ENCODE measurements around the gene TCF21. TPM values are rescaled to one million over a fixed set of nuclear protein-coding genes. Genes with fewer than 3 reads are reported as not detected.
"Not testable (repeated sequence)": the region's sequence is repeated elsewhere in the genome, so short reads cannot be mapped to it uniquely, and the experiment has no call there.

Gene TCF21
- total RNA-seq, 1 donor from 2014 or later: not detected

GRCh38 chr6:133854364-133855275 lies 34.3 kb upstream of the TCF21 start:
- POLR2A ChIA-PET: no interaction called here
- Mint-ChIP-seq H3K4me1 (peaks cover 4% of the 10 kb centered on the region), H3K36me3 (ENCODE audit: low read depth) (no peaks in the 10 kb centered on the region), H3K27me3 (peaks cover 56% of the 10 kb centered on the region), H3K9me3 (peaks cover 16% of the 10 kb centered on the region), H3K4me3 (no peak overlapping the region), H3K27ac (no peak overlapping the region)
- DNase-seq: no peak
- no peak for ATAC-seq (ENCODE audit: low read depth)
- intact Hi-C loops (cut with micrococcal nuclease): no loop called here
- TF ChIP-seq CTCF (IDR thresholded peaks at IDR 0.05): no peak
- CTCF ChIA-PET: no interaction called here

GRCh38 chr6:133855276-133855990 lies 33.5 kb upstream of the TCF21 start:
- Mint-ChIP-seq H3K27ac (no peak overlapping the region), H3K4me1 (peaks cover 4% of the 10 kb centered on the region), H3K36me3 (ENCODE audit: low read depth) (no peaks in the 10 kb centered on the region), H3K27me3 (peaks cover 50% of the 10 kb centered on the region), H3K4me3 (no peak overlapping the region), H3K9me3 (peaks cover 13% of the 10 kb centered on the region)
- intact Hi-C loops (cut with micrococcal nuclease): no loop called here
- ATAC-seq (ENCODE audit: low read depth): no peak
- POLR2A ChIA-PET: no interaction called here
- TF ChIP-seq CTCF (IDR thresholded peaks at IDR 0.05): no peak
- CTCF ChIA-PET: no interaction called here
- DNase-seq: no peak

GRCh38 chr6:133855991-133856370 lies 32.9 kb upstream of the TCF21 start:
- no peaks in the 10 kb centered on the region for H3K36me3 Mint-ChIP-seq (ENCODE audit: low read depth)
- no peak overlapping the region for H3K4me3 Mint-ChIP-seq
- CTCF ChIA-PET: no interaction called here
- ATAC-seq (ENCODE audit: low read depth) (no peak), DNase-seq (no peak)
- no peak overlapping the region for H3K27ac Mint-ChIP-seq
- H3K4me1 Mint-ChIP-seq: peaks cover 4% of the 10 kb centered on the region
- H3K9me3 Mint-ChIP-seq: peaks cover 8% of the 10 kb centered on the region
- intact Hi-C loops (cut with micrococcal nuclease): no loop called here
- no peak for TF ChIP-seq CTCF (IDR thresholded peaks at IDR 0.05)
- peaks cover 45% of the 10 kb centered on the region for H3K27me3 Mint-ChIP-seq
- POLR2A ChIA-PET: no interaction called here

- H3K9me3 Mint-ChIP-seq: peaks cover 6% of the 10 kb centered on the region
- DNase-seq: no peak
- no peak for TF ChIP-seq CTCF (IDR thresholded peaks at IDR 0.05)
- CTCF ChIA-PET: no interaction called here
- no peak overlapping the region for H3K27ac Mint-ChIP-seq
- H3K27me3 Mint-ChIP-seq: peaks cover 41% of the 10 kb centered on the region
- no peaks in the 10 kb centered on the region for H3K36me3 Mint-ChIP-seq (ENCODE audit: low read depth)
- no peak overlapping the region for H3K4me3 Mint-ChIP-seq
- peaks cover 4% of the 10 kb centered on the region for H3K4me1 Mint-ChIP-seq
- POLR2A ChIA-PET: no interaction called here
- no peak for ATAC-seq (ENCODE audit: low read depth)
- intact Hi-C loops (cut with micrococcal nuclease): no loop called here
Measured at GRCh38 chr6:133856911-133857310, 32.0 kb upstream of the TCF21 start.

- H3K27me3 Mint-ChIP-seq: peaks cover 41% of the 10 kb centered on the region
- POLR2A ChIA-PET: no interaction called here
- H3K9me3 Mint-ChIP-seq: peaks cover 14% of the 10 kb centered on the region
- no peak overlapping the region for H3K27ac Mint-ChIP-seq
- TF ChIP-seq CTCF (IDR thresholded peaks at IDR 0.05): no peak
- ATAC-seq (ENCODE audit: low read depth): no peak
- no peak for DNase-seq
- intact Hi-C loops (cut with micrococcal nuclease): no loop called here
- no peak overlapping the region for H3K4me3 Mint-ChIP-seq
- CTCF ChIA-PET: no interaction called here
- H3K36me3 Mint-ChIP-seq (ENCODE audit: low read depth): no peaks in the 10 kb centered on the region
- H3K4me1 Mint-ChIP-seq: peaks cover 4% of the 10 kb centered on the region
Measured at GRCh38 chr6:133857696-133858095, 31.2 kb upstream of the TCF21 start.

GRCh38 chr6:133861337-133861736 lies 27.6 kb upstream of the TCF21 start:
- H3K9me3 Mint-ChIP-seq: peaks cover 32% of the 10 kb centered on the region

More at GRCh38 chr6:133861337-133861736, 27.6 kb upstream of the TCF21 start:
- H3K4me3 Mint-ChIP-seq; H3K27ac Mint-ChIP-seq; POLR2A ChIA-PET; DNase-seq; H3K4me1 Mint-ChIP-seq; H3K36me3 Mint-ChIP-seq (ENCODE audit: low read depth); intact Hi-C loops (cut with micrococcal nuclease); CTCF ChIA-PET; ATAC-seq (ENCODE audit: low read depth): not testable (repeated sequence)
- H3K27me3 Mint-ChIP-seq: peaks cover 22% of the 10 kb centered on the region
